Ectodermal cell (in vitro differentiated cells): ENCODE measurements around the gene GNPTG.

Source experiments
- H3K27ac ChIP-seq: 2 replicates; pipeline ENCODE4 v1.7.0; 2013; ENCODE audit warnings: mild to moderate bottlenecking, low read depth, low read length; ENCODE audit not compliant: insufficient read depth, poor library complexity, severe bottlenecking
- H3K27me3 ChIP-seq: 2 replicates; pipeline ENCODE4 v1.7.0; 2013; ENCODE audit warnings: mild to moderate bottlenecking, low read length; ENCODE audit not compliant: insufficient read depth, control insufficient read depth, poor library complexity, severe bottlenecking
- H3K36me3 ChIP-seq: one replicate; pipeline ENCODE4 v1.7.0; 2013; ENCODE audit warnings: low read length; ENCODE audit not compliant: control insufficient read depth, insufficient read depth
- H3K4me1 ChIP-seq: one replicate; pipeline ENCODE4 v1.7.0; 2013; ENCODE audit warnings: low read length; ENCODE audit not compliant: control insufficient read depth, insufficient read depth
- H3K4me3 ChIP-seq: 2 replicates; pipeline ENCODE4 v1.7.0; 2013; ENCODE audit warnings: low read depth, low read length, control low read depth; ENCODE audit not compliant: insufficient read depth
- H3K9me3 ChIP-seq: 2 replicates; pipeline ENCODE4 v1.7.0; 2013; ENCODE audit warnings: mild to moderate bottlenecking, low read length, moderate library complexity; ENCODE audit not compliant: control insufficient read depth
- WGBS, 2 experiments: methylation state at CpG; one replicate each; pipeline ENCODE4 v1.1.7; 2013; ENCODE audit warnings: missing lambda C conversion rate in 2 of 2; 5-methylcytosine and 5-hydroxymethylcytosine counted together

GNPTG gene

DNA sequence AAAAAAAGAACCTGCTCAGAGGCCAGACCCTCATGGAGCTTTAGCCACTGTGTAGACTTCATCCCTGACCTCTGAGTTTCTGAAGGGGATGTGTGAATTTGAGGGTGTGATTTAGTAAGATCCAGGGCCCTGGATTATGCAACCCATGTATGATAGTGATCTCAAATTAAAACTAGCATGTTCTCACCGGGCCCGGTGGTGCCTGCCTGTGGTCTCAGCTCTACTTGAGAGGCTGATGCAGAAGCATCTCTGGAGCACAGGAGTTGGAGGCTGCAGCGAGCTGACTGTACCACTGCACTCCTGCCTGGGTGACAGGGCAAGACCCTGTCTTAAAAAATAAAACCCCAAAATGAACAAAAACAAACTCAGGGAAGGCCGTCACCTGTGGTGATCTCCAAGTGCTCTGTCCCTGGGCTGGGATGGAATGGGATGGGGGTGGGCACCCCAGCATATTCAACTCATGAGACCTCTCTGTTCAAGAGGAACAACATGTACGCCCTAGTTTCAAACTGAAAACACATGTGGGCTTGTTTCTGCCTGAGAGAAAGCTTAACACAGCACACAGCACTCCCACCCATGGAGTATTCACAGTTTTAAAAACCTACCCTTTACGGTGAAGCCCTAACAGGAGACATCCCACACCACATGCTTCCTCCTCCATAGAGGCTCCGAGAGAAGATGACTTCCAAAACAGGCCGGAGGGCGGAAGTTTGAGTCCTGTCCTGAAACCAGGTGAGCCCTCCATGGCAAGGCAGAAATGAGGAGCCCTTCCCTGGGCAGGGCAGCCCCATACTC lies 30.1 kb downstream of the GNPTG start:
- no peak overlapping the region for H3K27ac ChIP-seq
- whole genome bisulfite sequencing, 2 experiments, result 94 to 96% methylated on average over 9 of the region's 9 CpGs
- H3K4me3 ChIP-seq, result no peak overlapping the region
- peaks cover 14% of the 10 kb centered on the region for H3K27me3 ChIP-seq
- H3K36me3 ChIP-seq, result no peaks in the 10 kb centered on the region
- H3K4me1 ChIP-seq, result peaks cover 14% of the 10 kb centered on the region
- no peaks in the 10 kb centered on the region for H3K9me3 ChIP-seq

DNA sequence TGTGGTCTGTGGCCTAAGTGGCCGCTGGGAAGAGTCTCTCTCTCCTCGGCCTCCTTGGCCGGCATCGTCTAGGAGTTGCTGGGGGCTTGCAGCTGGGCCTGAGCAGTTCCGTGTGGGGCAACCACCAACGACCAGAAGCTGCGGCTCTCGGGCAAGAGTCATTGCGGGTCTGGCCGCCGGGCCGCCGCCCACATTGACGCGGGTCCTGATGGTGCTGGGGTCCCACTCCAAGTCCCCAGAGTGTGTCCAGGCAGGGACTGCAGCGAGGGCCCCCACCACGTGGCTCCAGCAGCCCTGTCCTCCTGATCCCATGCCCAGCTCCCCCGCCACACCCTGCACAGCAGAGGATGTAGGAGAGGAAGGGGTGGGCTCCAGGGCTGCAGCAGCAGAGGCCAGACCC lies 31.8 kb downstream of the GNPTG start:
- 92 to 96% methylated on average over 18 of the region's 18 CpGs for WGBS, 2 experiments
- Histone ChIP-seq H3K9me3 (no peaks in the 10 kb centered on the region), H3K27me3 (peaks cover 8% of the 10 kb centered on the region), H3K4me3 (no peak overlapping the region), H3K27ac (no peak overlapping the region), H3K4me1 (peaks cover 4% of the 10 kb centered on the region), H3K36me3 (no peaks in the 10 kb centered on the region)

DNA sequence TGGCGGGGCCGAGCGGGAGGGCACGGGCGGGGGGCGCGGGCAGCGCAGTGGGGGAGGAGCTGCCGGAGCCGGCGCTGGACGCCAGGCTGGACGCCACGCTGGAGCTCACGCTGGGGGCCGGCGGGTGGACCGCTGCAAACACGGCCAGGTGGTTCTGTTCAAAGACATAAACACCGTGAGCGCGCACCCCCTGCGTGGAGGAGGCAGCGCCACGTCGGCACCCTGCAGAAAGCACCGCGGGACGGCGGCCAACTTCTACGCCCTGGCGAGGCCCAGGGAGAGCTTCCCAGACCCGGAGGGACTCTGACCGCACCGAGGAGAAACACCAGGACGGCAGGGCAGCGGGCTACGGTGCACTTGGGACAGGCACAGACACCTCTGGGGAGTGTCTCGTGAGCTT lies 33.5 kb downstream of the GNPTG start:
- Histone ChIP-seq H3K9me3 (no peaks in the 10 kb centered on the region), H3K36me3 (no peaks in the 10 kb centered on the region), H3K27ac (no peak overlapping the region), H3K4me3 (no peak overlapping the region), H3K27me3 (no peaks in the 10 kb centered on the region), H3K4me1 (no peaks in the 10 kb centered on the region)
- WGBS, 2 experiments, result 96% methylated on average over 39 of the region's 39 CpGs

DNA sequence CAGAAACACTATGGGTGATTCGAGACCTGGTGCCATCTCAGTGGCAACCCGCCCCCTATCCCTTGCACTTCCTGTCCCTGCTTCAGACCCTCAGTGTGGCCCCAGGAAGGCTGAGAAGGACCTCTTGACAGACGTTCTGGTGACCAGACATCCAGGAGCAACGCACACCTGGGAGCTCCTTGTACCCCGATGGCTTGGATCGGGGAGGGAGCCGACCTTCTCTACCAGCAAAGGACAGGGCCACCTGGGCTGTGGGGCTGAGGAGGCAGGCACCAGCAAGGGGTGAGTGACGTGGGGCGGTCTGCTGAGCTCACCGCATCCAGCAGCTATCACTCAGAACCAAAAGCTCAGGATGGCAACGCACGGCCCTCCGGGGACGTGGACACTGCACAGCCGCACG lies 35.6 kb downstream of the GNPTG start:
- H3K4me1 ChIP-seq, result no peaks in the 10 kb centered on the region
- H3K4me3 ChIP-seq, result no peak overlapping the region
- 93 to 94% methylated on average over 16 of the region's 16 CpGs for WGBS, 2 experiments

DNA sequence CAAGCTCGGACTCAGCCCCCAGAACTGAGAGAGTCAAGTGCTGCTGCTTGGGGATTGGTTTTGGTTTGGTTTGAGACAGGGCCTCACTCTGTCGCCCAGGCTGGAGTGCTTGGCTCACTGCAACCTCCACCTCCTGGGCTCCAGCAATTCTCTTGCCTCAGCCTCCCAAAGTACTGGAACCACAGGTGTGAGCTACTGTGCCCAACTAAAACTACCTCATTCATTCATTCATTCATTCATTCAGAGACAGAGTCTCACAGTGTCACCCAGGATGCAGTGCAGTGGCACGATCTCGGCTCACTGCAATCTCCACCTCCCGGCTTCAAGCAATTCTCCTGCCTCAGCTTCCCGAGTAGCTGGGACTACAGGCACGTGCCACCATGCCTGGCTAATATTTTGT lies 38.0 kb downstream of the GNPTG start:
- Histone ChIP-seq H3K4me3 (no peak overlapping the region), H3K27ac (no peak overlapping the region), H3K4me1 (no peaks in the 10 kb centered on the region), H3K36me3 (no peaks in the 10 kb centered on the region), H3K27me3 (no peaks in the 10 kb centered on the region), H3K9me3 (no peaks in the 10 kb centered on the region)
- 93 to 94% methylated on average over 7 of the region's 7 CpGs for WGBS, 2 experiments

More for the DNA sequence above, 35.6 kb downstream of the GNPTG start:
- Histone ChIP-seq H3K27ac (no peak overlapping the region), H3K36me3 (no peaks in the 10 kb centered on the region), H3K9me3 (no peaks in the 10 kb centered on the region), H3K27me3 (no peaks in the 10 kb centered on the region)

DNA sequence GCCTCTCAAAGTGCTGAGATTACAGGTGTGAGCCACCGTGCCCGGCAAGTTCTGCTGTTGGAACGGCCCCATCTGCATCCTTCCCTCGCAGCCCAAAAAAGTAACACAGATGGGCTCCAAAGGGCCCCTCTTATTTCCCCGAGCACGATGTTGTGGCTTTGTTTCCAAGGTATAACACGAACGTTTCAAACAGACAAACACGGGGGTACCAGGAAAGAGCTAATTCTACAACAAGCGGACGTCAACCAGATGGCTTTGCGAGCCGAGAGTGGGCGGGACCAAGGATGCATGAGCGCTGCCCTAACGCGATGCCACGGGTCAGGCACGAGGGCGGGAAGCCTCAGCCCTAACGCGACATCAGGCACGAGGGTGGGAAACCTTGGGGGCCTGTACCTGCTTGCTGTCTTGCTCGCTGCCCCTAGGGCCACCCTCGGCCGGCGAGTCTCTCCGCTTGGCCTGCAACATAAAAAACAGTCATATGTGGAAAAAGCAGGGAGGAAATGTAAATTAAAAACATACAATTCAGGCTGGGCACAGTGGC lies 38.6 kb downstream of the GNPTG start:
- WGBS, 2 experiments, result 92 to 93% methylated on average over 28 of the region's 28 CpGs
- Histone ChIP-seq H3K27ac (no peak overlapping the region), H3K9me3 (no peaks in the 10 kb centered on the region)

DNA sequence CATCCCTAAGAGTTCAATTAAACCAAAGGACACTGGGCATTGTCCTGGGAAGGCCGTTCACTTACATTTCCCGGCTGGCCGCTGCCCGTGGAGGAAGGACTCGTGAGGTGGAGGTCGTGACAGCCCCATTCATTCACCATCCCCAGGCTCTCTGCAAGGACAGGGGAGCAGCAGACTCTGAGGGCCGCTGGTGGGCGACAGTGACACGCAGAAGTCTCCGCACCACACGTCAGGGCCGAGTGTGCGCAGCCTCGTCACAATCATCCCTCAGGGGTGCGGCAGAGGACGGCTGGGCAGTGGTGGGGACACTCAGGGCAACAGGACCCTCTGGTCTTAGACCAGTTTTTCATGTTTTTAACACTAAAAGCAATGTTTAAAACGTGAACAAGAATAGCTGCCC lies 41.1 kb downstream of the GNPTG start:
- Histone ChIP-seq H3K36me3 (no peaks in the 10 kb centered on the region), H3K27ac (no peak overlapping the region), H3K9me3 (no peaks in the 10 kb centered on the region), H3K4me3 (no peak overlapping the region), H3K4me1 (no peaks in the 10 kb centered on the region), H3K27me3 (no peaks in the 10 kb centered on the region)
- 93 to 95% methylated on average over 17 of the region's 17 CpGs for WGBS, 2 experiments

More for the DNA sequence above, 38.6 kb downstream of the GNPTG start:
- no peaks in the 10 kb centered on the region for H3K4me1 ChIP-seq
- no peaks in the 10 kb centered on the region for H3K27me3 ChIP-seq
- no peak overlapping the region for H3K4me3 ChIP-seq
- no peaks in the 10 kb centered on the region for H3K36me3 ChIP-seq

DNA sequence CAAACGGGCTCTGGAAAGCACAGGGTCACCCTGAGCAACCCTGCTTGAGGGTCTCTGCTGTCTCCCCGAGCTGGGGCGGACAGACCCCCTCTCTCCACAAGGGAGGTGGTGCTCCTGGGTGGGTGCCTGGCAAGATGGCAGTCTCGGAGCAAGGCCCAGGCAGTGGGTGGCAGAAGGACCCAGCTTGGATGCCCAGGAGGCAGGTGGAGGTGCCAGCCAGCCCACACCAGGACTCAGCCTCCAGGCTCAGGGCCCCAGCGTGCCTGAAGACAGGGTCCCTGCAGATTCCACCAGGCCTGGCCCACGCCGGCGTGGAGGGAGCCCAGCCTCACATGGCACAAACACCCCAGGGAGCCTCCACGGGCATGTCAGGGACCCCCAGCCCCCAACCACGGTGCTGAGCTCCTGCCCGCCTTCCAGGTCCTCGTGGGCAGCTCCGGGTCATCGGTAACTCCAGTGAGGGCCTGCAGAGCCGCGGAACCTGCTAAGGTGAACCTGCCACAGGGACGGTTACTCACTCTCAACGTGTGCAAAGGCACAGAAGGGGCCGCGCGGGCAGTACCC lies 42.0 kb downstream of the GNPTG start:
- WGBS, 2 experiments, result 94 to 96% methylated on average over 21 of the region's 21 CpGs

DNA sequence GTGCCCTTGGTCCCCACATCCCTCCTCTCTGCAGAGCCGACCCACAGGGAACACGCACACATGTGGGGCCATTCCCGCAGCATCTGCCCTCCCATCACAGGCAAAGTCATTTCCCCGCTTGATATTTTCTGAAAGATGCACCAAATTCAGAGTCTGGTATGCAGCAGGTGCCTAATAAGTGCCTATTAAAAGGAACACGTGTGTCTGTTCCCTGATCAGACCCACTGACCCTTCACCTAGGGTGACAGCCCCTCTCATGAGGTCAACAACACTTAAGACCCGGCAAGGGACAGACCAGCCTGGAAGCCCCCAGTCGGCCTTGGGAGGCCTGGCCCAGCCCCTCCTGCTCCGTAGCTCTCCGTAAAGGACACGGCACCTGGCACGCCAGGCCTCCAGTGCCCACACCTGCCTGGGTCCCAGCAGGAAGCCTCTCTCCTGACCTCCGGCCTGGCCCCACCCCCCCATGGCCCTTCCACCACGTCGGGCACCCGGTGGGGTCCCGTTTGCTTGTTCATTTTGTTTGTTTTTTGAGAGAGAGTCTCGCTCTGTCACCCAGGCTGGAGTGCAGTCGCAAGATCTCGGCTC lies 42.7 kb downstream of the GNPTG start:
- WGBS, 2 experiments, result 91% methylated on average over 19 of the region's 19 CpGs
- no peaks in the 10 kb centered on the region for H3K4me1 ChIP-seq
- H3K36me3 ChIP-seq, result peaks cover 7% of the 10 kb centered on the region
- H3K4me3 ChIP-seq, result no peak overlapping the region
- no peaks in the 10 kb centered on the region for H3K9me3 ChIP-seq
- H3K27ac ChIP-seq, result no peak overlapping the region
- H3K27me3 ChIP-seq, result no peaks in the 10 kb centered on the region

More for the DNA sequence above, 42.0 kb downstream of the GNPTG start:
- Histone ChIP-seq H3K36me3 (no peaks in the 10 kb centered on the region), H3K4me1 (no peaks in the 10 kb centered on the region), H3K27me3 (no peaks in the 10 kb centered on the region), H3K9me3 (no peaks in the 10 kb centered on the region), H3K4me3 (no peak overlapping the region), H3K27ac (no peak overlapping the region)

DNA sequence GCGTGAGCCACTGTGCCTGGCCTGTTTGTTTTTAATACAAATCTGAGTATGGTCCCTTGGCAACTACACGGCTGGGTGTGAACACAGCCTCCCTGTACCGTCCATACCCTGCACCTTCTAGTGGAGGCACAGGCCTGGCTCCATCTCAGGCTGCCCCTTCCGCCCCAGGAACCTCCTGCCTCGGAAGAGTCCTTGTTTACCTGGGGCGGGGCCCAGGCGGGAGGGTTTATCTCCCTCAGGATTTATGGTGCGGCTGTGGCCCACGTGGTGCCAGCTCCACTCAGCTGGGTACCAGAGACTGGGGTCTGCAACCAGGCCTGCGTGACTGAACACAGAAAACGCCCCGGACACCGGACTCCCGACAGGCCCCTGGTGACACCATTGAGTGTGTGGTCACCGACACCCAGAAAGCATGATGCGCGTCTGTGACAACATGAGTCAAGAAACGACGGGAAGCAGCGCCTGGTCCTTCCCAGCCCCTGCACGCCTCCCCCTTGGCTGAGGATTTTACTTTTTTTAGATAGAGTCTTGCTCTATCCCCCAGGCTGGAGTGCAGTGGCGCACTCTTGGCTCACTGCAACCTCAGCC lies 43.8 kb downstream of the GNPTG start:
- H3K4me1 ChIP-seq, result no peaks in the 10 kb centered on the region
- peaks cover 8% of the 10 kb centered on the region for H3K36me3 ChIP-seq
- no peak overlapping the region for H3K27ac ChIP-seq
- no peaks in the 10 kb centered on the region for H3K9me3 ChIP-seq
- H3K4me3 ChIP-seq, result no peak overlapping the region
- H3K27me3 ChIP-seq, result no peaks in the 10 kb centered on the region
- 93 to 95% methylated on average over 22 of the region's 22 CpGs for WGBS, 2 experiments
